GF-D8 (cell line): ENCODE results near the gene B4GALT5.
"Not testable (repeated sequence)": the region's sequence is repeated elsewhere in the genome, so short reads cannot be mapped to it uniquely, and the experiment has no call there.

Experiments
- DNase-seq: peaks from one replicate; lab custom pipeline; 2025; lab: John Stamatoyannopoulos, UW

The B4GALT5 gene

GRCh38 chr20:49679634-49680033 is 34.0 kb downstream of the B4GALT5 start:
- no peak for DNase-seq

DNA sequence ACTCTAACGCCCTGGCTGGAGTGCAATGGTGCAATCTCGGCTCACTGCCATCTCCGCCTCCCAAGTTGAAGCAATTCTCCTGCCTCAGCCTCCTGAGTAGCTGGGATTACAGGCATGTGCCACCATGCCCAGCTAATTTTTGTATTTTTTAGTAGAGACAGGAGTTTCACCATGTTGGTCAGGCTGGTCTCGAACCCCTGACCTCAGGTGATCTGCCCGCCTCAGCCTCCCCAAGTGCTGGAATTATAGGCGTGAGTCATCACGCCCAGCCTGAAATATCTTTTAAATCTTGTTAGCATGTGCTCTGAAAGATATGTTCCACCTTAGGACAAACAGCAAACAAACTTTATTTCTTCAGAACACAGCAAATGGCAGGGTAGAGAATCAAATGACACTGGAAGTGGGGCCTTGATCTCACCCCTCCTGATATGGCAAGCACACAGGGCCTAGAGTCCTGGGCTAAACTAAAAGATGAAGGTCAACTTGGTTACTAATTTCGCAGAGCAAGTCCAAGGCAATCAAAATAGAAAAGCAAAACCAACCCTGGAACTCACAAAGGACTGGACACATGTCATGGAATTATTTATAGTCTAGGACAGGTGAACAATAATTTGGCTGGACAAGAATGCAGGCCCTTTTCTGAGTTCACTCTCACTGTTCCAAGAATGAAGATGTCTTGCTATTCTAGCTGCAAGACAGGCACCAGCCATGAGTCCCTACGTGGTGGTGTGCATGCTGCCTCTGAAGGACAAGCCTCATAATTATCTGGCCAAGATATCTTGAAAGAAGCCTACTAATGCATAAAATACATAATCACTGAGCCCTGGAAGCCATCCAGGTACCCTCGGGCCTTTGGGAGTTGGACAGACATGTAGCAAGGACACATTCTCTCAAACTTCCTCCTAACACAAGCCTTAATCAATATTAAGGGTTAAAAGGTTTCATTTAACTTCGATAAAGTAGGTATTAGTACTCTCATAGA is 35.6 kb downstream of the B4GALT5 start:
- DNase-seq: no peak

DNA sequence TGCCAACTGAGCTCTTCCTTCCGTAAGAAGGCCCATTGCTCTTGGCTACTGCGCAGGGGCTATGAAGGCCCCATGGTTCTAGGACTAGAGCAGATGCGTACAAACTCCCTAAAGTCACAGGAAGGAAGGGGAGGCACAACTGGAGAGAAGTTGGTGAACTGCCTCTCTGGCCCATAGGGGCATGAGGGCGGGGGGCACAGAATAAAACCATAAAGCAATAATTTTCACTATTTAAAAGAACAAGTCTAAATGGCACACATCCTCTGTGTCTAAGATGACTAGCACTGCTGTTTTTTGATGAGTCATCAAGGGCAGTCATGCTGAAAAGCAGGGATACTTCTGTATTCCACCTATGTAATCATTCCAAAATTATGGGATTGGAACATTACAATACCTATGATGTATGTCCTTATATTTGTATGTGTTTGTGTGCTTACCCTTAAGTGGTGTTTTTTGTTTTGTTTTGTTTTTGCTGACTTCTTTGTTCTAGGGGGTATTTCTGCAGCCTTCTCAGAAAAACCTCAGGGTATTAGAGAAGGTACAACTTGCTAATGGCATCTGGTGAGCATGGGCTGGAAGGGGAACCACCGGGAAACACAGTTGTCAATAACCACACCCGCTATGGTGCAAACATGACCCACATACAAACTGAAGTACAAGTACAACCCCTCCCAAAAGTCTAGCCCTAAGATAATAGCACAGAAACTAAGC is 36.9 kb downstream of the B4GALT5 start:
- peak; percentile 60 for DNase-seq

- DNase-seq: no peak
Observed at GRCh38 chr20:49675368-49676151, 38.1 kb downstream of the B4GALT5 start.

- no peak for DNase-seq
Observed at GRCh38 chr20:49674383-49675352, 39.0 kb downstream of the B4GALT5 start.

DNA sequence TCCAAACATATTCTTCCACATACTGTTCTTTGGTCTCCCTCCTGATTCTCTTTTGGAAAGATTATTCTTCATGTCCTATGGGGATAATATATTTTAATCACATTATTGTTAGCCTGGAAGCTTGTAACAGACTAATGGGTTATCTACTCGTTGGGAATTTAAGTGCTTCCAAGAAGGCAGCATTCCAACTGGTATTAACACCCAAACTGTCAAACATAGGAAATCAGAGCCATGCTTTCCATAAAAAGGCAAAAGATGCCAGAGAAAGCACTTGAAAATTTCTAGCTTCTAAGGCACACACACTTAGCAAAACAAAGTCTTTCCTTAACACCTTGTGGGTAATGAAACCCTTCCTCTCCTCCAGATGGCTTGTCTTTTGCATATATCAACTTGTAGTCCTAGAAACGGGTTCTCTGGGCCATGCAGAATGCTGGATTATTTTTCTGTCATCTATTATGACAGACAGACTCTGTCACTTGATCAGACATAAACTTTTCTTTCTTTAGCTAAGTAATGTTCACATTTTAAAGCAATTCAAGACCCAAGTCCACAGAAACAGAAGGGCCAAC is 41.5 kb downstream of the B4GALT5 start:
- DNase-seq: no peak

- no peak for DNase-seq
Observed at GRCh38 chr20:49671433-49671832, 42.2 kb downstream of the B4GALT5 start.

DNA sequence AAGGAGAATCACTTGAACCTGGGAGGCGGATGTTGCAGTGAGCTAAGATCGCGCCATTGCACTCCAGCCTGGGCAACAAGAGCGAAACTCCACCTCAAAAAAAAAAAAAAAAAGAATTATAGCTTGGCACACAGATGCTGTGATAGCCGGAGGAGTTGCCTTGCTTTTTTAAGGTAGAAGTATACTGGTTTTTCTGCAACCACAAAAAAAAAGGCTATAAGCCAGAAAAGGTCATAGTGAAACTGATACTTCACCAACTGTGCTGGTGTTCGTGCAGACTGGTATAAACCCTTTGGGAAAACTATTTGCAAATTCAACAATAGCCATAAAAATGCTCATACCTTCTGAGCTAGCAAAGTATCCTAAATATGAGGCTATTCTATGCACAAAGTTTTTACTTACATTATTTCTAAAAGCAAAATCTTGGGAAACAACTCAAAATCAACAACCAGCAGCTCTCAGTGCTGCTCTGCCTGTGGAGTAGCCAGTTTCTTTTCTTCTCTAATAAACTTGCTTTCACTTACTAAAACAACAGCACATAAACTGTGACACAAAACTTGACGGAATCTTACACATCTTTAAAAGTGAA is 44.0 kb downstream of the B4GALT5 start:
- DNase-seq: no peak

DNA sequence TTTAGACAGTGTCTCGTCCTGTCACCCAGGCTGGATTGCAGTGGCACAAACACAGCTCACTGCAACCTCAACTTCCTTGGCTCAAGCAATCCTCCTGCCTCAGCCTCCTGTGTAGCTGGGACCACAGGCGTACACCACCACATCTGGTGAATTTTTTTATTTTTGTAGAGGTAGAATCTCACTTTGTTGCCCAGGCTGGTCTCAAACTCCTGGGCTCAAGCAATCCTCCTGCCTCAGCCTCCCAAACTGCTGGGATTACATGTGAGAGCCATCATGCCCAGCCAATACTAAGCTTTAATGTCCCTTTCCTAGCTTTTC is 44.8 kb downstream of the B4GALT5 start:
- not testable (repeated sequence) for DNase-seq

- no peak for DNase-seq
Observed at GRCh38 chr20:49668181-49668877, 45.3 kb downstream of the B4GALT5 start.

GRCh38 chr20:49666911-49667310 is 46.8 kb downstream of the B4GALT5 start:
- no peak for DNase-seq

- no peak for DNase-seq
Observed at GRCh38 chr20:49665796-49666195, 47.9 kb downstream of the B4GALT5 start.

DNA sequence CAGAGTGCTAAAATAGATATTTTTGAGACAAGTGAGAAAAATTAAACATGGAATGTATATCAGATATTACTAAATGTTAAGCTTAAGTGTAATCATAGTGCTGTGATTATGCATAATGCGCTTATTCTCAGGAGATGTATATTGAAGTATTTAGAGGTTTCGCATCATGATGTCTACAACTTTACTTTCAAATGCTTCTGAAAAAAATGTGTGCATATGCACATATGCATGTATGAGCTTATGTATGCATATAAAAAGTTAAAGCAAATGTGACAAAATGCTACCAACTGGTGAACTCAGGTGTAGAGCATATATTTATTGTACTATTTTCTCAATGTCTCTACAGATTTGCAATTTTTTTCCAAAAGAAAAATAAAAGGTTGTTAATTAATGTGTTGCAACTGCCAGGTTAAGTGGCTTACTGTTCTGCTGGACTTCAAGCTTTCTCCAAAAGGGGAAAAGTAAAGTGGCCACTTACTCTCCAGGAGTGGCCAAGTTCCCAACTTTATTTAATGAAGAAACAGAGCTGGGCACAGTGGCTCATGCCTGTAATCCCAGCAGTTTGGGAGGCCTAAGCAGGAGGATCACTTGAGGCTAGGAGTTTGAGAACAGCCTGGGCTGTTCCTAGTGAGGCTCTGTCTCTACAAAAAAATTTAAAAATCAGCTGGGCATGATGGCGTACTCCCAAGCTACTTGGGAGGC is 48.9 kb downstream of the B4GALT5 start:
- no peak for DNase-seq

GRCh38 chr20:49663112-49663511 is 50.6 kb downstream of the B4GALT5 start:
- DNase-seq: no peak

- DNase-seq: no peak
Observed at GRCh38 chr20:49661560-49662329, 51.9 kb downstream of the B4GALT5 start.

- no peak for DNase-seq
Observed at GRCh38 chr20:49660912-49661311, 52.8 kb downstream of the B4GALT5 start.

DNA sequence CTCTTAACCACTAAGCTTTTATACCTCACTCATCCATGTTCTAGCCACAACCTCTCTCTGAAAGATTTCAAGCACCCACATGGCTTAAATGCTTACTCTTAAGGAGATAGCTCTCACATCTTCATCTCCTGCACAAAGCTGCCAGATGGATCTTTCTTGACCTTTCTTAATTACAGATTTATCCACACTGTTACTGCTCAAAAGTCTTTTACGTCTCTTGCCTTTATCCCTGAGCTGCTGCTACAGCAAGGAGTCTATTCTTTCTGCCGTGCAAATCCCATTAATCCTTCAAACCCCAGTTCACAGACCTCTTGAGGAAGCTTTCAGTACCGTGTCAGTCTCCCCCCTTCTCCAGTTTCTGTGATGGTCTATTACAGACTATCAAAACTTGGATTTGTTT is 54.6 kb downstream of the B4GALT5 start:
- no peak for DNase-seq

GRCh38 chr20:49658508-49658907 is 55.2 kb downstream of the B4GALT5 start:
- no peak for DNase-seq
